ENCODE measurements around the gene PACSIN1.

The PACSIN1 gene

DNA sequence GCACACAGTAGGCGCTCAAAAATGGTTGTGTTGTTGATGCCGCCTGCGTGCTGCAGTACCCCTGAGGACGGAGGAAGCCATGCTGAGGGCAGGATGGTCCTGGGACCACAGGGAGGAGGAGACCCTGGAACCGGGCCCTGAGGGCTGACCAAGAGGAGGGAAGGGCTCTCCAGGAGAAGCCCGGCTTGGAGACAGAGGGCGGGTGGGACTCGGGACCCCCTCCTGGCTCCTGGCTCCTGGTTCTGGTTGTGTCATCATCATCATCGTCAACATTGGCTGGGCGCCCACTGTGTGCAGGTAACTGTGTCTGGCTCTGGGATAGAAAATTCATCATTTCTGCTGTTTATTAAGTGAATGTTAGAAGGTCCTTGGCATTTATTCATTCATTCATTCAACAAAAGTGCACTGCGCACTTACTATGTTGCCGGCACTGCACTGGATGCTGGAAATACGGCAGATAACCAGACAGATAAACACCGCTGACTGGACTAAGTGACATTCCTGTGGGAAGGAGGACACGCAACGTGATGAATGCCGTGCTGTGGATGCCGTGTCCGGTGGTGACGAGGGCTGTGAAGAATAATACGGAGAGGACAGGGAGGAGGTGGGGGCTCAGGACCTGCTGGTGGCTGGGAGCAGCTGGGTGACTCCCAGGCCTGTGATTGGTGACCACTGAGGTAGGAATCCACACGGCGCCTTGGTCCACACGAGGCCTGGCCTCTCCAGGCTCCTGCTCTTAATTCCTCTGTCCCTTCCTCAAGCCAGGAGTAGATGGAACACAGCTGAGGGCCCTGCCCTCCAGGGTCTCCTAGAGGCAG, 55.0 kb downstream of the PACSIN1 start:
- TF ChIP-seq GATA2 (IDR thresholded peaks at IDR 0.05; ENCODE audit: low read depth, low read length), result no peak
- TF ChIP-seq GATA3 (IDR thresholded peaks at IDR 0.05; ENCODE audit: low read depth, low read length), result no peak

DNA sequence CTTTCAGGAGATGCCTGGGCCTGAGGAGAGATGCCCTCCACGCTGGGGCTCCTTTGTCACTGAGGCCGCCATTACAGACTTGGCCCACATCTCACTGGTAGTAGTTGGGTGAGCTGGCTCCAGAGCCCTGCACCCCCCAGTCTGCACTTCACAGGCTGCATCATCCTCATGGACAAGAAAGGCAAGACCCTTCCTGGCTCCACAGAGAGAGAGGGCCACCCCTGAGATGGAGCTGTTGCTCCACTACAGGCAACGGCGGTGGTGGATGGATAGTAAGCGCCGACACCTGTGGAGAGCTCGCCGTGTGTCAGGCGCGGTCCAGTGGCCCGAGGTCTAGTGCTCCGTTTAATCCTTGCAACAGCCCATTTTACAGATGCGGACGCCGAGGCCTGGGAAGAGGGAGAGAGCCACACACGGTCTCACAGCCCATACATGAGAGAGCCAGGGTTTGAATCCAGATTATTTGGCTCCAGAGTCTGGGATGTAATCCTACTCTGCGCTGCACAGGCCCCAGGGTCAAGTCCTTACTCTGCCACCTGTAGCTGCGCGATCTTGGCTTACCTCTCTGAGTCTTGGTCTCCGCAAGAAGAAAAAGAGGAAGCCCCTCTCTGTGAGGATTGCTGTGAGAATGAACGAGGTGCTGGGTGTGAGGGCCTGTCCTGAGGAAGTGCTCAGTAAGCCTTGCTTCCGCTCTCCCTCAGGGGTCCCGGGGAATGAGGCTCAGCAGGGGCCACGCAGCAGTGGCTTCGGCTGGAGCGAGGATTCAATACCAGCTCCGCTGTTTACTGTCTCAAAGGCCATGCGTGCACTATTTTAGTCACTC, 55.8 kb downstream of the PACSIN1 start:
- TF ChIP-seq GATA2 (IDR thresholded peaks at IDR 0.05; ENCODE audit: low read depth, low read length), result no peak
- no peak for TF ChIP-seq GATA3 (IDR thresholded peaks at IDR 0.05; ENCODE audit: low read depth, low read length)

DNA sequence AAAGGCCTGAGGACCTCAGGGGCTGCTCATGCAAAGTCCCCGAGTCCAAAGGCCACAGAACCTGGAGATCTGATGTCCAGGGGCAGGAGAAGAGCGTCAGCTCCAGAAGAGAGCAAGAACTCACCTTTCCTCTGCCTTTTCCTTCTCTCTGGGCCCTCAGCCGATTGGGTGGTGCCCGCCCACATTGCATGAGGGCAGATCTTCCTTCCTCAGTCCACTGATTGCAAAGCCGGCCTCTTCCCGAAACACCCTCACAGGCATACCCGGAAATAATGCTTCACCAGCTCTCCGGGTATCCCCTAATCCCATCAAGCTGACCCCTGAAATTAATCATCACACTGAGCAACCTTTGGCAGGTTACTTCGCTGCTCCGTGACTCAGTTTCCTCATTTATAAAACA, 56.9 kb downstream of the PACSIN1 start:
- TF ChIP-seq GATA3 (IDR thresholded peaks at IDR 0.05; ENCODE audit: low read depth, low read length), result no peak
- no peak for TF ChIP-seq GATA2 (IDR thresholded peaks at IDR 0.05; ENCODE audit: low read depth, low read length)

DNA sequence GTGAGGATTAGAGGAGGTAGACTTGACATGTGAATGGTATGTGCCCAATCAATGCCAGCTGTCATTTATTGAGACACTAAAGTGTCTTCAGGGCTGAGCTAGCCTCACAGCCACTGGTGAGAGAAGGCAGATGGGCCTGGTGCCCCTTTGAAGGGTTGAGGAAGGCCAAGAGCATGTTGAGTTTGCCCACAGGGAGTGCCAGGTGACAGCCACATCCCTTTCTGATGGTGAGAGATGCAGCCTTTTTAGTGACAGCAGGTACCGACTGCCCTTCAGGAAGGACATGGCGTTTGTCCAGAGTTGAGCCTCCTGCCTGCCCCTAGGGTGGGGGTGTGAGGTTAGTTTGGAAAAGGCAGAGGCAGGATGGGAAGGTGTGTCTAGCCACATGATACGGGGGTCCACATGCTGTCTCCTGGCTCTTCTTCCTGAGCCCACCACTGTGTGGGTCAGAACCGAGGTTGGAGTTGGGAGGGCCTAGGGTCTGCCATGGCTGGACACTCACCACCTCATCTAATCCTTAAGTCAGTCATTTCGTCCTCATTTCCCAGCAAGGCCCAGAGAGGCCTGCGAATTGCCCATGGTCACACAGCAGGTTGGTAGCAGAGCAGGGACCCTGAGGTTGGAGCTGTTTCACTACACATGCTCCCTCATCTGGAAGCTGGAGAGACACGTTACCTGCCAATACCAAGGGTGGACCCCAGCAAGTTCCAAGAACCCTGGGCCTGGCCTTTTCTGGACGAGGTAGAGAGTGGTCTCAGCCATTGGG, 57.7 kb downstream of the PACSIN1 start:
- no peak for TF ChIP-seq GATA3 (IDR thresholded peaks at IDR 0.05; ENCODE audit: low read depth, low read length)
- TF ChIP-seq GATA2 (IDR thresholded peaks at IDR 0.05; ENCODE audit: low read depth, low read length), result no peak

DNA sequence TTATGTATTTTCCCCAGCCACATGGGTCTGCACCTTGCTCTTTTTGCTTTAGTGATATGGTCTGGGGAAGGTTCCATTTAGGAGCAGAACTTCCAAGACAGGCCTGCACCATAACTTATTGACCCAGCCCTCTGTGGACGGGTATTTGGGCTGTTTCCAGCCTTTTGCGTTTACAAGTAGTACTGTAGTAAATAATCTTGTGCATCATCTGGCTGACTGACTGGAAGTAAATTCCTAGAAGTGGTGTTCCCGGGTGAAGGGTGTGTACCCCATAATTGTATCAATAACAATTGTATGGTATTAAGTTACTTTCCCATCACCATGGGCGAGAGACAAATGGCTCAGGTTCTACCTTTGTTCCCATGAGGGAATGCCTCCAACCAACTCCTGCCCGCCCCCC, 58.6 kb downstream of the PACSIN1 start:
- TF ChIP-seq GATA3 (IDR thresholded peaks at IDR 0.05; ENCODE audit: low read depth, low read length), result no peak
- TF ChIP-seq GATA2 (IDR thresholded peaks at IDR 0.05; ENCODE audit: low read depth, low read length), result no peak

DNA sequence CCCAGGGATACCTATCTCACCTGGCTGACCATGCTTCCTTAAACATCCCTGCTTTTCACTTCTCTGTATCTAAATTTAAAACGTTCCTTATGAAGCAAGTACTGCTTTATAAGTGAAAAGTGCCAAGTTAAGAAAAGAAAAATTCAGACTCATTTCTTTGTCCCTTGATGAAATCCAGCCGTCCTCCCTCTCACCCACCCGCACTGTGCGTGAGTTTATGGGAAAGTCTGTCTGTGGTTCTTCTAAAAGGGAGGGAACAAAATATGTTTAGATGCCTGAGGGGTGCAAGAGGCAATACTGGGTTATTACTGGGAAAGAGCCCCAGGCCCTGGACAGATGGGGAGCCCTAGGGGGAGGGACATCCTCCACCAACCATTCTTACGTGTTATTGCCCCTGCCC, 59.1 kb downstream of the PACSIN1 start:
- no peak for TF ChIP-seq GATA2 (IDR thresholded peaks at IDR 0.05; ENCODE audit: low read depth, low read length)

DNA sequence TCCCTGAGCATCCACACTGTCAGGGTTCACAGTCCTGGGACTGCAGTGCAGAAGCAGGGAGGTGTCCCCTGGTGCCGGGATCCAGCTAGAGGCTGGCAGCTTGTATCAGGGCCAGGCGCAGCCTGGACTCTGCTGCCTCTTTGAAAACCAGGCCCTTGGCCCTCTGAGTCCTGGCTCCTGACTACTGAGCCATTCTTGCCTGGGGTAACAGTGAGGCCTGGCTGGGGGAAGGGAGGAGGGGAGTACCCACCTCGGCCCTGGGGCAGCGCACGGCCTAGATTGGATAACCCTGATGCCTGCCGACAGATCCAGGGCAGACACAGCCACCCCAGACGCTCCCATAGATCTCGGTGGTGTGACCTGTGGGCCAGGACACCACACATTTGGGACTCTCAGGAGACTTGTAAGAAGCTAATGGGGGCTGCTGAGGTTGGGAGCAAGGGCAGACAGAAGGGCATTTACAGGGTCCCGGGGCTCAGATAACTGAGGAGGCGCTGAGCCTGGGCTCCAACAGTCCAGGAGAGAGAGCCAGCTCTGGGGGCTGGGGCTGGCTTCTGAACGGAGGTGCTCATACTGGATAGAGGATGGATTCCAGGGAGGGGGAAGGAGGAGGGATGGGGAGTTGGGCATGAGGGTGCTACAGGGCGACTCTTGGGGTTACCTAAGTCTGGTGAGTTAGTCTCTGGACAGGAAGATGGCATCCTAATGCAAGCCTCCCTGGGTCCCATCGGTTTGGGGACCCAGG, 59.7 kb downstream of the PACSIN1 start:
- TF ChIP-seq GATA3 (IDR thresholded peaks at IDR 0.05; ENCODE audit: low read depth, low read length) (no peak), GATA2 (IDR thresholded peaks at IDR 0.05; ENCODE audit: low read depth, low read length) (no peak)

DNA sequence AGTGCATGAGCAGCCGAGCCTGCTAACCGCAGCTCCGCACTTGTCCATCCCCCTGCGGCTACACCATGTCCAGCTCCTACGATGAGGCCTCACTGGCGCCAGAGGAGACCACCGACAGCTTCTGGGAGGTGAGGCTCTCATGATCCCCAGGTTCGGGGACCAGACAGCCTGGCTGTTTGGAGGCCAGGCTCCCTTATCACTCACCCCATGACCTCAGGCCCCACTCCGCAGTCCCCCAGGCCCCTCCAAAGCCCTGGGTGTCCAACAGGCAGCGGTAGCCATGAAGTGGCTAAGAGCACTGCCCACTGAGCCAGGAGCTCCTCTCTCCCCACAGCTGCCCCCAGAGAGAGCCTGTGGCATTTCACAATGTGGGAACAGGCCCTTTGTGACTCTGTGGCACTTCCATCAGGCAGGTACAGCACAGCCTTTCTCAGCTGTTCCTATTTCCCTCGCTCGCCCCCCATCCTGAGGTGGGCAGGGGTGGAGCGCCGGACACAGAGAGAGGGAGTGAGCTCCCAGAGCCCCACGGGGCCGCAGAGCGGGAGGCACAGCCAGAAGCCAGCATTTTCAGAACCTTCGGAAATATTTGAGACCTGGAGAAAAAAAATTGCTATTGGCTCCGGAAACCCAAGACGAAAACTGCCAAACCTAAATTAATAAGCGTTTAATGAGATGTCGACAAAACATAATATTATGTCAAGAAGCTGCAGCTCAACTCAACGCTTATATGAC, 60.5 kb downstream of the PACSIN1 start:
- no peak for TF ChIP-seq GATA2 (IDR thresholded peaks at IDR 0.05; ENCODE audit: low read depth, low read length)
- no peak for TF ChIP-seq GATA3 (IDR thresholded peaks at IDR 0.05; ENCODE audit: low read depth, low read length)

DNA sequence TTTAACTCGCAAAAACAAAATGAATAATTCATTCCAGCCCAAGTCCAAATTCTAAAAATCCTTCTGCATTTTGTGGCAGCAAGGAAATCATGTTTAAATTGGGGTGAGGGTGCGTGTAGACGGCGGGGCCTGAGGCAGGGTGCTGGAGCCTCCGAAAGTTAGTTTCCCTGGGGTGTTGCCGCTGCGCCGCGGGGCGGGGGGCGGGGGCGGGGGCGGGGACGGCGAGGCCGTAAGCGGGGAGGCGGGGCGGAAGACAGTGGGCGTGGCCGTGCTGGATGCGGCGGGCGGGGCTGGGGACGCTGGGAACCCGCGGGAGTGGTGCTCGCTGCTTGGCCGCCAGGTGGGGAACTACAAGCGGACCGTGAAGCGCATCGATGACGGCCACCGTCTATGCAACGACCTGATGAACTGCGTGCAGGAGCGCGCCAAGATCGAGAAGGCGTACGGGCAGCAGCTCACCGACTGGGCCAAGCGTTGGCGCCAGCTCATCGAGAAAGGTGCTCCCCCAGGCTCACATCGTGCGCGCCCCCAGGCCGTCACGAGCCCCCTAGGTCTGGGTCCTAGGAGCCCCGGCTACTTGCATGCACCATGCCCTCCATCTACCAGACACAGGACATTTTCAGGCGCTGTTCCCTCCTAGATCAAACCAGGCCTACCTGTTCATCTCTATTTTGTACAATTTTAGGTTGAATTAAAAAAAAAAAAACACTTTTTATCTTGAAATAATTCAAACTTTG, 61.3 kb downstream of the PACSIN1 start:
- TF ChIP-seq GATA2 (IDR thresholded peaks at IDR 0.05; ENCODE audit: low read depth, low read length), result no peak

DNA sequence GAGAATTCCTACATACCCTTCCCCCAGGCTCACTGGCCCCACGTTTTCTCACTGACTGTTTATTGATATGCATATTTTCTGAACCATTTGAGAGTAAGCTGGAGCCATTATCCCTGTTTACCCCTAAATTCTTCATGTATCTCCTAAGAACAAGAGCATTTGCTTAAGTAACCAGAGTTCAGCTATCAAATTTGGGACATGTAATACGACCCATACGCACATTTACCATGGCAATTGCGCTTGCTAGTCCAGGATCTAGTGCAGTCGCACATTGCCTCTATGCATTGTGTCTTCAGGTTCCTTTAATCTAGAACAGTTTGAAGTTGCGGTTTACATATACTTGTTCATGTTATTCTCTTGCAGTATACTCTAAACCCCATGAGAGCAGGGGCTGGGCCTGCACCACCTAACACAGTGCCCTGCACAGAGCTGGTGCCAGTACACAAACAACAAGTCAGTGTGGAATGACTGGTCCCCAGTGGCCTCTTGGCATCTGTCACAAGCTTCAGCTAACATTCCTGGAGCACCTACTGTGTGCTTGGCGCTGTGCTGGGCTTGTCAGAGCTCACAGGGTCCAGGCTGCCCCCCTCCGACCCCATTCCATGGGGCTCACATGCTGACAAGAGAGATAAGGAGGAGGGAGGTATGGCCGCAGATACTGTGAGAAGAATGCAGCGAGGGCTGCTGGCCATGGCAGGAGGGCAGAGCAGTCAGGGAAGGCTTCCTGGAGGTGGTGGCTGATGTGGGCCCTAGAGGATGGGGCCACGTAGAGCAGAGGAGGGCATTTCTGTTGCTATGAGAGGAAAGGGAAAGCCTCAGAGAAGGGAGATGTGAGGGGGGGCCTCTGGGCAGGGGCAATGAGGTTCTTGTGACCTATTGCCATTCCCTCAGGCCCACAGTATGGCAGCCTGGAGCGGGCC, 62.1 kb downstream of the PACSIN1 start:
- no peak for TF ChIP-seq GATA3 (IDR thresholded peaks at IDR 0.05; ENCODE audit: low read depth, low read length)

DNA sequence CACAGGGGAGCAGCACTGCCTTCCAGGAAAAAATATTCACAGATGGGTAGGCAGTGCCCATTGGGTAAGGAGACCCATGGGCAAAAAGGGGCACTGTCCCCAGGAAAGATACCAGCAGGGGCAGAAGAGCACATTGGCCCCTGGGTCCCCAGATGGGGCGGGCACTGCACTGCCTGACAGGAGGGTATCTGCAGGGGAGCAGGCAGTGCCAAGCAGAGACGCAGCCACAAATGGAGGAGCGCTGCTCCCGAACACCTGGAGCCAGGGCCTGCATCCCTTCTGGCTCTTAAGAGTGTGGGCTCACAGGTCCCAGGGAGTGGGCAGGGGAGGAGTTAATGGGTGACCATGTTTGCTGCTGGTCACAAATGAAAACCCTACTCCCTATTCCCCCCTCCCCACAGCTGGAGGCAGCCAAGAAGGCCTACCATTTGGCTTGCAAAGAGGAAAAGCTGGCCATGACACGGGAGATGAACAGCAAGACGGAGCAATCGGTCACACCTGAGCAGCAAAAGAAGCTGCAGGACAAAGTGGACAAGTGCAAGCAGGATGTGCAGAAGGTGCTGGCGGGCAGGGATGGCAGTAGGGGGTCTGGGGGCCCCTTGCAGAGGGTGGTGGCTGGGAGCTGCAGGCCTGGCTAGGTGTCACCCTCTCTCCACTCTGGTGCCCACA, 63.3 kb downstream of the PACSIN1 start:
- TF ChIP-seq GATA2 (IDR thresholded peaks at IDR 0.05; ENCODE audit: low read depth, low read length), result no peak
- TF ChIP-seq GATA3 (IDR thresholded peaks at IDR 0.05; ENCODE audit: low read depth, low read length), result no peak

Measured in SH-SY5Y (cell line).